ENCODE data around the gene AP1B1.
A peak's percentile ranks its signal among the peaks of the same experiment; 100 is the strongest.

Gene AP1B1

GRCh38 chr22:29313126-29313575 is 75.2 kb downstream of the AP1B1 start:
- DNase-seq (ENCODE audit: low read depth) = no peak

- DNase-seq (ENCODE audit: low read depth) = no peak
Measured at GRCh38 chr22:29312218-29313125, 75.9 kb downstream of the AP1B1 start.

GRCh38 chr22:29311464-29312217 is 76.7 kb downstream of the AP1B1 start:
- no peak for DNase-seq (ENCODE audit: low read depth)

GRCh38 chr22:29310863-29311339 is 77.5 kb downstream of the AP1B1 start:
- DNase-seq (ENCODE audit: low read depth) = peak; percentile 98

GRCh38 chr22:29310065-29310862 is 78.1 kb downstream of the AP1B1 start:
- no peak for DNase-seq (ENCODE audit: low read depth)

- no peak for DNase-seq (ENCODE audit: low read depth)
Measured at GRCh38 chr22:29309332-29310064, 78.9 kb downstream of the AP1B1 start.

- DNase-seq (ENCODE audit: low read depth) = peak; percentile 92
Measured at GRCh38 chr22:29308791-29309262, 79.5 kb downstream of the AP1B1 start.

GRCh38 chr22:29308148-29308790 is 80.1 kb downstream of the AP1B1 start:
- DNase-seq (ENCODE audit: low read depth) = no peak

GRCh38 chr22:29307596-29308147 is 80.7 kb downstream of the AP1B1 start:
- DNase-seq (ENCODE audit: low read depth) = peak; percentile 37

- DNase-seq (ENCODE audit: low read depth) = peak; percentile 87
Measured at GRCh38 chr22:29306835-29307595, 81.4 kb downstream of the AP1B1 start.

- peak; percentile 85 for DNase-seq (ENCODE audit: low read depth)
Measured at GRCh38 chr22:29306175-29306834, 82.1 kb downstream of the AP1B1 start, which contains the start of gene GAS2L1. Gene GAS2L1, plus strand, starts transcription at chr22:29306650. Its CDS starts 1,456 bp downstream, at chr22:29308106.

GRCh38 chr22:29305836-29306174 is 82.6 kb downstream of the AP1B1 start:
- DNase-seq (ENCODE audit: low read depth) = no peak

GRCh38 chr22:29302681-29303465 is 85.5 kb downstream of the AP1B1 start:
- no peak for DNase-seq (ENCODE audit: low read depth)

GRCh38 chr22:29302402-29302680 is 86.0 kb downstream of the AP1B1 start:
- DNase-seq (ENCODE audit: low read depth) = no peak

- DNase-seq (ENCODE audit: low read depth) = peak; percentile 21
Measured at GRCh38 chr22:29301716-29302401, 86.5 kb downstream of the AP1B1 start.

- DNase-seq (ENCODE audit: low read depth) = peak; percentile 17
Measured at GRCh38 chr22:29300807-29301601, 87.4 kb downstream of the AP1B1 start.

- DNase-seq (ENCODE audit: low read depth) = no peak
Measured at GRCh38 chr22:29300467-29300806, 87.9 kb downstream of the AP1B1 start.
